K562 (cell line): Measurements from ENCODE around the gene SIRT5. TPM values are rescaled to one million over a fixed set of nuclear protein-coding genes. Genes with fewer than 3 reads are reported as not detected.

Source experiments
- CBX3 ChIP-seq, 2 experiments: IDR thresholded peaks; 1 replicate in 1 of 2; 2 replicates in 1 of 2; pipeline ENCODE4 v1.6.1; 2012; ENCODE audit warnings: inconsistent platforms in 2 of 2, low read length in 2 of 2, borderline replicate concordance in 1 of 2, control low read depth in 1 of 2
- CBX5 ChIP-seq: IDR thresholded peaks from 2 replicates; pipeline ENCODE4 v1.6.1; 2014; ENCODE audit warnings: low read depth, borderline replicate concordance
- ETV1 ChIP-seq: fragments of 450-650 bp; conservative IDR thresholded peaks from 2 replicates; pipeline ENCODE4 v1.6.1; 2016; ENCODE audit warnings: missing genetic modification characterization, control low read depth, low read depth, missing compliant biosample characterization
- POLR2H ChIP-seq: IDR thresholded peaks from 2 replicates; pipeline ENCODE4 v1.6.1; 2016; ENCODE audit warnings: missing genetic modification characterization, low read depth, mild to moderate bottlenecking, control low read depth, missing compliant biosample characterization, moderate library complexity
- TAF1 ChIP-seq: IDR thresholded peaks from 2 replicates; pipeline ENCODE4 v1.6.1; 2011; ENCODE audit warnings: mild to moderate bottlenecking, low read length, moderate library complexity; ENCODE audit not compliant: insufficient read depth, control insufficient read depth, severe bottlenecking; ENCODE audit errors: extremely low read depth
- polyA plus RNA-seq, 8 experiments: library from polyadenylated mRNA; depleted of rRNA in 4 of 8; stranded (reverse) in 5 of 8; unstranded in 3 of 8; fragments of >200 nt; fragmentation: Nextera tagmentation in 2 of 8; fragmentation: Illumina TruSeq in 1 of 8; extraction: Ambion mirVana in 2 of 8; extraction: Trizol in 1 of 8; gene quantifications; 2 replicates each; pipeline versions ENCODE4 v1.2.1 to v1.2.3, GENCODE V29; 2011 to 2014; ENCODE audit warnings: inconsistent platforms in 1 of 8, missing spikeins in 1 of 8
- total RNA-seq, 7 experiments: library from RNA; depleted of rRNA in 6 of 7; stranded (reverse); fragments of >200 nt in 6 of 7; fragmentation: Illumina TruSeq in 2 of 7; extraction: Trizol in 2 of 7; gene quantifications; 2 replicates each; pipeline versions ENCODE4 v1.2.1 to v1.2.3, GENCODE V29; 2011 to 2021; ENCODE audit warnings: low replicate concordance in 1 of 7
- TF ChIP-seq, protein P1 (sequence below), 2 experiments: fragments of 450-650 bp in 1 of 2; sonication (generic) in 1 of 2; formaldehyde crosslinking in 1 of 2; IDR thresholded peaks in 1 of 2; conservative IDR thresholded peaks in 1 of 2; 2 replicates each; pipeline versions ENCODE4 v1.6.1 to v1.8.1; 2016 to 2023; ENCODE audit warnings: mild to moderate bottlenecking in 2 of 2, moderate library complexity in 2 of 2, inconsistent platforms in 1 of 2, missing genetic modification reagents in 1 of 2
- TF ChIP-seq, protein P2 (sequence below): fragments of 450-650 bp; IDR thresholded peaks from 2 replicates; pipeline ENCODE4 v1.6.1; 2016; ENCODE audit warnings: mild to moderate bottlenecking
- TF ChIP-seq, protein P3 (sequence below): fragments of 450-650 bp; IDR thresholded peaks from 2 replicates; pipeline ENCODE4 v1.6.1; 2018; ENCODE audit warnings: mild to moderate bottlenecking, low read depth; ENCODE audit not compliant: partially characterized antibody
- TF ChIP-seq, protein P4 (sequence below): fragments of 250-450 bp; sonication (Bioruptor Pico); IDR thresholded peaks from 2 replicates; pipeline ENCODE4 v1.4.0; 2020; ENCODE audit warnings: borderline replicate concordance

Gene SIRT5
- total and polyA plus RNA-seq, 9 of the 15 experiments (the other 6 are each of a cell fraction or from before 2014, with no cell fraction given) = 2.1 to 15.7 (median 11.4) TPM

DNA sequence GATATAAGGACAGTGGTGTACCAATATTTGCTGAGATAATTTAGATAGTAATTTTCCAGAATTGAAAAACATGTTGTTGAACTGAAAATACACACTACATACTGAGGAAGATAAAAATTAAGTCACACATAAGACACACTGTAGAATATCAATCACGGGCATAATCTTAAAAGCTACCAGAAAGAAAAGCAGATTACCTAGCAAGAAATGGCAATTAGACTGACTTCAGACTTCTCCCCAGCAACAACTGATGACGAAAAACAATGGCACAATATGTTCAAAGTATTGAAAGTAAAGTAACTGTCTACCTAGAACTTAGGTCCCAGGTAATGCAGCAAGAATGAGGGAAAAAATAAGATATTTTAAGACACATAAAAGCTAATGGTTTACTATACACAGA is 87.2 kb downstream of the SIRT5 start (continued):
- TF ChIP-seq, protein P1, sequence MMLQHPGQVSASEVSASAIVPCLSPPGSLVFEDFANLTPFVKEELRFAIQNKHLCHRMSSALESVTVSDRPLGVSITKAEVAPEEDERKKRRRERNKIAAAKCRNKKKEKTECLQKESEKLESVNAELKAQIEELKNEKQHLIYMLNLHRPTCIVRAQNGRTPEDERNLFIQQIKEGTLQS (IDR thresholded peaks at IDR 0.05) = peak; percentile 13; the same call in 1 of the 2 replicates
- TF ChIP-seq, protein P1 (CRISPR knock-in tag; conservative IDR thresholded peaks at IDR 0.05) = no peak
- TF ChIP-seq, protein P2, sequence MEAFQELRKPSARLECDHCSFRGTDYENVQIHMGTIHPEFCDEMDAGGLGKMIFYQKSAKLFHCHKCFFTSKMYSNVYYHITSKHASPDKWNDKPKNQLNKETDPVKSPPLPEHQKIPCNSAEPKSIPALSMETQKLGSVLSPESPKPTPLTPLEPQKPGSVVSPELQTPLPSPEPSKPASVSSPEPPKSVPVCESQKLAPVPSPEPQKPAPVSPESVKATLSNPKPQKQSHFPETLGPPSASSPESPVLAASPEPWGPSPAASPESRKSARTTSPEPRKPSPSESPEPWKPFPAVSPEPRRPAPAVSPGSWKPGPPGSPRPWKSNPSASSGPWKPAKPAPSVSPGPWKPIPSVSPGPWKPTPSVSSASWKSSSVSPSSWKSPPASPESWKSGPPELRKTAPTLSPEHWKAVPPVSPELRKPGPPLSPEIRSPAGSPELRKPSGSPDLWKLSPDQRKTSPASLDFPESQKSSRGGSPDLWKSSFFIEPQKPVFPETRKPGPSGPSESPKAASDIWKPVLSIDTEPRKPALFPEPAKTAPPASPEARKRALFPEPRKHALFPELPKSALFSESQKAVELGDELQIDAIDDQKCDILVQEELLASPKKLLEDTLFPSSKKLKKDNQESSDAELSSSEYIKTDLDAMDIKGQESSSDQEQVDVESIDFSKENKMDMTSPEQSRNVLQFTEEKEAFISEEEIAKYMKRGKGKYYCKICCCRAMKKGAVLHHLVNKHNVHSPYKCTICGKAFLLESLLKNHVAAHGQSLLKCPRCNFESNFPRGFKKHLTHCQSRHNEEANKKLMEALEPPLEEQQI = peak; percentile 48; the same call in 1 of the 2 replicates
- TF ChIP-seq, protein P3, sequence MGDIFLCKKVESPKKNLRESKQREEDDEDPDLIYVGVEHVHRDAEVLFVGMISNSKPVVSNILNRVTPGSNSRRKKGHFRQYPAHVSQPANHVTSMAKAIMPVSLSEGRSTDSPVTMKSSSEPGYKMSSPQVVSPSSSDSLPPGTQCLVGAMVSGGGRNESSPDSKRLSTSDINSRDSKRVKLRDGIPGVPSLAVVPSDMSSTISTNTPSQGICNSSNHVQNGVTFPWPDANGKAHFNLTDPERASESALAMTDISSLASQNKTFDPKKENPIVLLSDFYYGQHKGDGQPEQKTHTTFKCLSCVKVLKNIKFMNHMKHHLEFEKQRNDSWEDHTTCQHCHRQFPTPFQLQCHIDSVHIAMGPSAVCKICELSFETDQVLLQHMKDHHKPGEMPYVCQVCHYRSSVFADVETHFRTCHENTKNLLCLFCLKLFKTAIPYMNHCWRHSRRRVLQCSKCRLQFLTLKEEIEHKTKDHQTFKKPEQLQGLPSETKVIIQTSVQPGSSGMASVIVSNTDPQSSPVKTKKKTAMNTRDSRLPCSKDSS = peak; percentile 73
- TF ChIP-seq, protein P4, sequence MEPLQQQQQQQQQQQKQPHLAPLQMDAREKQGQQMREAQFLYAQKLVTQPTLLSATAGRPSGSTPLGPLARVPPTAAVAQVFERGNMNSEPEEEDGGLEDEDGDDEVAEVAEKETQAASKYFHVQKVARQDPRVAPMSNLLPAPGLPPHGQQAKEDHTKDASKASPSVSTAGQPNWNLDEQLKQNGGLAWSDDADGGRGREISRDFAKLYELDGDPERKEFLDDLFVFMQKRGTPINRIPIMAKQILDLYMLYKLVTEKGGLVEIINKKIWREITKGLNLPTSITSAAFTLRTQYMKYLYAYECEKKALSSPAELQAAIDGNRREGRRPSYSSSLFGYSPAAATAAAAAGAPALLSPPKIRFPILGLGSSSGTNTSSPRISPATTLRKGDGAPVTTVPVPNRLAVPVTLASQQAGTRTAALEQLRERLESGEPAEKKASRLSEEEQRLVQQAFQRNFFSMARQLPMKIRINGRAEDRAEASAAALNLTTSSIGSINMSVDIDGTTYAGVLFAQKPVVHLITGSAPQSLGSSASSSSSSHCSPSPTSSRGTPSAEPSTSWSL (CRISPR knock-in tag) = no peak
- TF ChIP-seq POLR2H = peak; percentile 46; the same call in 1 of the 2 replicates
- TF ChIP-seq CBX3 (IDR thresholded peaks at IDR 0.05; ENCODE audit: borderline replicate concordance in 1 of 2, low read length in 2 of 2) = peak in 1 of 2 experiments; percentile 95; a peak in 2 of 3 replicates
- TF ChIP-seq TAF1 = no peak
- TF ChIP-seq CBX5 = 0 out of 2 replicates have a peak, but pooled peaks have one; percentile 50
- TF ChIP-seq ETV1 (tag) = no peak
